ENCODE results near the gene IL11RA.

- TF ChIP-seq SUZ12 (IDR thresholded peaks at IDR 0.05; ENCODE audit: extremely low read depth, insufficient read depth, insufficient read length) (no peak), YY1 (IDR thresholded peaks at IDR 0.05; ENCODE audit: insufficient read depth, insufficient read length) (no peak), ZNF274 (IDR thresholded peaks at IDR 0.05; ENCODE audit: low read depth, low read length) (no peak)
Observed at GRCh38 chr9:34637356-34638137, 14.4 kb upstream of the IL11RA start, which contains the start of gene SIGMAR1.
